GM18861 (cell line): ENCODE results near the gene EPOP.
"Not testable (repeated sequence)": the region's sequence is repeated elsewhere in the genome, so short reads cannot be mapped to it uniquely, and the experiment has no call there.

Source experiments
- ATAC-seq: cut with Tn5 transposase; IDR thresholded peaks from one replicate; pipeline ENCODE4 v1.9.1; 2021; ENCODE audit not compliant: unreplicated experiment

The EPOP gene

GRCh38 chr17:38653230-38653629 lies 21.5 kb downstream of the EPOP start:
- ATAC-seq = no peak

GRCh38 chr17:38650653-38651173 lies 24.0 kb downstream of the EPOP start:
- ATAC-seq = not testable (repeated sequence)

GRCh38 chr17:38637951-38638350 lies 36.8 kb downstream of the EPOP start:
- no peak for ATAC-seq

GRCh38 chr17:38636054-38636453 lies 38.7 kb downstream of the EPOP start:
- no peak for ATAC-seq

GRCh38 chr17:38632334-38632733 lies 42.4 kb downstream of the EPOP start:
- ATAC-seq = no peak

GRCh38 chr17:38628441-38628840 lies 46.3 kb downstream of the EPOP start:
- ATAC-seq = no peak

GRCh38 chr17:38627957-38628356 lies 46.8 kb downstream of the EPOP start:
- ATAC-seq = no peak

- not testable (repeated sequence) for ATAC-seq
Observed at GRCh38 chr17:38626606-38627226, 48.0 kb downstream of the EPOP start.

- ATAC-seq = no peak
Observed at GRCh38 chr17:38625482-38625881, 49.3 kb downstream of the EPOP start.

- not testable (repeated sequence) for ATAC-seq
Observed at GRCh38 chr17:38624782-38625355, 49.9 kb downstream of the EPOP start.
